Measurements from ENCODE around the gene MBOAT7. TPM values are rescaled to one million over a fixed set of nuclear protein-coding genes. Genes with fewer than 3 reads are reported as not detected.

Gene MBOAT7
- total and polyA plus RNA-seq, 4 donors: 10.3 to 31.5 (median 15.0) TPM

GRCh38 chr19:54203151-54203611 lies 13.8 kb upstream of the MBOAT7 start:
- H3K27me3 ChIP-seq (ENCODE audit: control insufficient read depth in 4 of 4, insufficient read depth in 4 of 4, low read length in 3 of 4): no peaks in the 10 kb centered on the region
- H3K4me1 ChIP-seq (ENCODE audit: control insufficient read depth in 4 of 4, insufficient read depth in 4 of 4, low read length in 3 of 4): peaks cover 15 to 70% (median 60%) of the 10 kb centered on the region in 4 donors
- TF ChIP-seq CTCF (IDR thresholded peaks at IDR 0.05; ENCODE audit: low read depth, low read length, missing input control) (no peak), REST (IDR thresholded peaks at IDR 0.05) (peak; percentile 59), MAX (IDR thresholded peaks at IDR 0.05) (no peak), TAF1 (conservative IDR thresholded peaks at IDR 0.05) (peak; percentile 30), FOXA1 (IDR thresholded peaks at IDR 0.05) (no peak), NR2F2 (IDR thresholded peaks at IDR 0.05) (no peak), ZBTB33 (IDR thresholded peaks at IDR 0.05) (peak; percentile 64), GABPA (IDR thresholded peaks at IDR 0.05 in 1 of 2, conservative IDR thresholded peaks at IDR 0.05 in 1 of 2) (no peak), ATF3 (IDR thresholded peaks at IDR 0.05) (no peak), EGR1 (IDR thresholded peaks at IDR 0.05; ENCODE audit: low read depth in 2 of 2) (no peak), FOXA2 (IDR thresholded peaks at IDR 0.05) (peak; percentile 57), HNF4G (IDR thresholded peaks at IDR 0.05) (peak; percentile 29), RAD21 (IDR thresholded peaks at IDR 0.05) (peak; percentile 8 to 29), HNF4A (conservative IDR thresholded peaks at IDR 0.05) (peak; percentile 57 to 64), RXRA (IDR thresholded peaks at IDR 0.05) (peak; percentile 76 to 84), SP1 (IDR thresholded peaks at IDR 0.05) (peak; percentile 69), YY1 (IDR thresholded peaks at IDR 0.05) (peak; percentile 48), JUND (IDR thresholded peaks at IDR 0.05) (peak; percentile 61 to 62)
- H3K9ac ChIP-seq (ENCODE audit: low read depth in 1 of 2, low read length in 2 of 2): peak overlapping the region; percentile 9 to 32
- peak overlapping the region; percentile 66 to 98 (median 86) for H3K4me3 ChIP-seq (ENCODE audit: low read depth in 1 of 3, low read length in 3 of 3)
- WGBS: 15% methylated on average over 9 of the region's 9 CpGs
- no peak for DNase-seq (ENCODE audit: low spot score)
- H3K27ac ChIP-seq (ENCODE audit: low read depth in 1 of 2, low read length in 2 of 2): peak overlapping the region; percentile 42 to 91
- H3K36me3 ChIP-seq (ENCODE audit: control insufficient read depth in 4 of 4, insufficient read depth in 3 of 4, low read depth in 1 of 4, low read length in 3 of 4): peaks cover 20 to 47% (median 32%) of the 10 kb centered on the region in 4 donors
- H3K9me3 ChIP-seq (ENCODE audit: control insufficient read depth in 4 of 4, low read length in 3 of 4): no peaks in the 10 kb centered on the region
